Muscle layer of colon (tissue), 2 donors: Measurements from ENCODE around the gene MCF2L.

ENCODE experiments used
- H3K27ac ChIP-seq: one replicate; pipeline ENCODE4 v1.7.0; 2013; ENCODE audit warnings: low read depth, mild to moderate bottlenecking, low read length, moderate library complexity
- H3K27me3 ChIP-seq, 2 donors: one replicate each; pipeline ENCODE4 v1.7.0; 2013; ENCODE audit warnings: low read length in 2 of 2, mild to moderate bottlenecking in 2 of 2; ENCODE audit not compliant: insufficient read depth in 2 of 2, control insufficient read depth in 1 of 2
- H3K36me3 ChIP-seq: one replicate; pipeline ENCODE4 v1.7.0; 2013; ENCODE audit warnings: mild to moderate bottlenecking, low read length; ENCODE audit not compliant: insufficient read depth
- H3K4me1 ChIP-seq: one replicate; pipeline ENCODE4 v1.7.0; 2013; ENCODE audit warnings: mild to moderate bottlenecking, low read length; ENCODE audit not compliant: insufficient read depth
- H3K4me3 ChIP-seq, 2 donors: one replicate each; pipeline ENCODE4 v1.7.0; 2013; ENCODE audit warnings: low read length in 2 of 2, low read depth in 1 of 2, mild to moderate bottlenecking in 1 of 2, moderate library complexity in 1 of 2
- H3K9ac ChIP-seq: one replicate; pipeline ENCODE4 v1.7.0; 2013; ENCODE audit warnings: low read length
- H3K9me3 ChIP-seq: one replicate; pipeline ENCODE4 v1.7.0; 2013; ENCODE audit warnings: mild to moderate bottlenecking, low read length
- donor health status: abdominal sarcoma.
- donor health status: Adenocarcinoma of cecum.

Gene MCF2L

GRCh38 chr13:112968910-112969691 is at the start of gene MCF2L:
TSS of gene MCF2L (plus strand) at chr13:112969214. CDS start at chr13:112969380, 166 bp downstream.
- Histone ChIP-seq H3K36me3 (no peaks in the 10 kb centered on the region), H3K4me1 (no peaks in the 10 kb centered on the region), H3K27me3 (peaks cover 32 to 50% of the 10 kb centered on the region in 2 donors), H3K27ac (no peak within 1 kb of the TSS), H3K4me3 (peak within 1 kb of the TSS; percentile 26 to 52), H3K9me3 (no peaks in the 10 kb centered on the region), H3K9ac (no peak within 1 kb of the TSS)

- no peaks in the 10 kb centered on the region for H3K27me3 ChIP-seq
- H3K27ac ChIP-seq, result no peak overlapping the region
- H3K9me3 ChIP-seq, result no peaks in the 10 kb centered on the region
- H3K9ac ChIP-seq, result no peak overlapping the region
- no peaks in the 10 kb centered on the region for H3K4me1 ChIP-seq
- no peak overlapping the region for H3K4me3 ChIP-seq
- H3K36me3 ChIP-seq, result no peaks in the 10 kb centered on the region
Observed at GRCh38 chr13:112923962-112924361, 45.1 kb upstream of the MCF2L start.

- Histone ChIP-seq H3K27ac (no peak overlapping the region), H3K4me1 (peaks cover 2% of the 10 kb centered on the region), H3K4me3 (no peak overlapping the region), H3K36me3 (no peaks in the 10 kb centered on the region), H3K9me3 (no peaks in the 10 kb centered on the region), H3K27me3 (peaks cover 0 to 4% of the 10 kb centered on the region in 2 donors), H3K9ac (no peak overlapping the region)
Observed at GRCh38 chr13:112924365-112924764, 44.6 kb upstream of the MCF2L start.

- Histone ChIP-seq H3K4me3 (no peak overlapping the region), H3K27me3 (peaks cover 0 to 17% of the 10 kb centered on the region in 2 donors), H3K9me3 (no peaks in the 10 kb centered on the region), H3K4me1 (peaks cover 5% of the 10 kb centered on the region), H3K36me3 (no peaks in the 10 kb centered on the region), H3K27ac (no peak overlapping the region), H3K9ac (no peak overlapping the region)
Observed at GRCh38 chr13:112926003-112926402, 43.0 kb upstream of the MCF2L start.

GRCh38 chr13:112926993-112927392 is 42.0 kb upstream of the MCF2L start:
- Histone ChIP-seq H3K9me3 (no peaks in the 10 kb centered on the region), H3K4me1 (peaks cover 5% of the 10 kb centered on the region), H3K27me3 (peaks cover 0 to 19% of the 10 kb centered on the region in 2 donors), H3K36me3 (no peaks in the 10 kb centered on the region), H3K4me3 (no peak overlapping the region), H3K27ac (no peak overlapping the region), H3K9ac (no peak overlapping the region)

- no peak overlapping the region for H3K27ac ChIP-seq
- H3K27me3 ChIP-seq, result peaks cover 0 to 19% of the 10 kb centered on the region in 2 donors
- H3K9ac ChIP-seq, result no peak overlapping the region
- H3K4me1 ChIP-seq, result peaks cover 5% of the 10 kb centered on the region
- no peaks in the 10 kb centered on the region for H3K36me3 ChIP-seq
- H3K9me3 ChIP-seq, result no peaks in the 10 kb centered on the region
- no peak overlapping the region for H3K4me3 ChIP-seq
Observed at GRCh38 chr13:112928020-112928971, 40.7 kb upstream of the MCF2L start.

- Histone ChIP-seq H3K36me3 (no peaks in the 10 kb centered on the region), H3K9ac (no peak overlapping the region), H3K4me1 (peaks cover 5% of the 10 kb centered on the region), H3K9me3 (no peaks in the 10 kb centered on the region), H3K27me3 (peaks cover 0 to 19% of the 10 kb centered on the region in 2 donors), H3K4me3 (no peak overlapping the region), H3K27ac (no peak overlapping the region)
Observed at GRCh38 chr13:112928972-112929782, 39.8 kb upstream of the MCF2L start.

- Histone ChIP-seq H3K4me3 (no peak overlapping the region), H3K27ac (no peak overlapping the region), H3K27me3 (peaks cover 0 to 19% of the 10 kb centered on the region in 2 donors)
Observed at GRCh38 chr13:112929783-112930055, 39.3 kb upstream of the MCF2L start.

GRCh38 chr13:112930192-112930591 is 38.8 kb upstream of the MCF2L start:
- no peak overlapping the region for H3K4me3 ChIP-seq
- H3K27me3 ChIP-seq, result peaks cover 0 to 19% of the 10 kb centered on the region in 2 donors
- no peaks in the 10 kb centered on the region for H3K9me3 ChIP-seq
- H3K27ac ChIP-seq, result no peak overlapping the region
- H3K9ac ChIP-seq, result no peak overlapping the region
- no peaks in the 10 kb centered on the region for H3K36me3 ChIP-seq
- H3K4me1 ChIP-seq, result peaks cover 5% of the 10 kb centered on the region

More at GRCh38 chr13:112929783-112930055, 39.3 kb upstream of the MCF2L start:
- Histone ChIP-seq H3K36me3 (no peaks in the 10 kb centered on the region), H3K9me3 (no peaks in the 10 kb centered on the region), H3K4me1 (peaks cover 5% of the 10 kb centered on the region), H3K9ac (no peak overlapping the region)

GRCh38 chr13:112931028-112931934 is 37.7 kb upstream of the MCF2L start:
- peaks cover 0 to 19% of the 10 kb centered on the region in 2 donors for H3K27me3 ChIP-seq
- no peaks in the 10 kb centered on the region for H3K9me3 ChIP-seq
- H3K4me3 ChIP-seq, result no peak overlapping the region
- no peak overlapping the region for H3K27ac ChIP-seq
- no peaks in the 10 kb centered on the region for H3K36me3 ChIP-seq
- H3K4me1 ChIP-seq, result peaks cover 5% of the 10 kb centered on the region
- no peak overlapping the region for H3K9ac ChIP-seq
